ENCODE data around the gene CNTNAP2.

CNTNAP2 gene

DNA sequence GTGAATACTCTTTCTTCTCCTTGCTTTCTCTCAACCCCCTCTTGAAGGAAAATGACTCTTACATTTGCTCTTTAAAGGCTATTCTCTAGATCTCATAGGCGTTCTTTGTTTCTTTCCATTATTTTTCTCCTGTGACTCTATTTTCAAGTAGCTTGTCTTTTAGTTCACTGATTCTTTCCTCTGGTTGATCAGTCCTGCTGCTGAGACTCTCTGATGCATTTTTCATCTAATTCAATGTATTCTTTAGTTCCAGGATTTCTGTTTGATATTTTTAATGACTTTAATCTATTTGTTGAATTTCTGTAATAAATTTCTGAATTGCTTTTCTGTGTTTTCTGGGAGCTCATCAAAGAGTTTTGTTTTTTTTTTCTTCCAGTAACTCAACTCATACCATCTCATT is 397.7 kb downstream of the CNTNAP2 start:
- H3K27ac ChIP-seq: no peak overlapping the region
- H3K9ac ChIP-seq: no peak overlapping the region
- H3K36me3 ChIP-seq: no peaks in the 10 kb centered on the region; the same call in 1 of the 2 replicates
- no peak overlapping the region for H3K4me2 ChIP-seq
- H3K4me3 ChIP-seq: no peak overlapping the region
- TF ChIP-seq Cebpa-rat (IDR thresholded peaks at IDR 0.05): no peak
- no peaks in the 10 kb centered on the region for H4K20me1 ChIP-seq
- H3K4me1 ChIP-seq: no peaks in the 10 kb centered on the region
- H3K27me3 ChIP-seq: no peaks in the 10 kb centered on the region
- H3K9me3 ChIP-seq: peaks cover 38% of the 10 kb centered on the region

DNA sequence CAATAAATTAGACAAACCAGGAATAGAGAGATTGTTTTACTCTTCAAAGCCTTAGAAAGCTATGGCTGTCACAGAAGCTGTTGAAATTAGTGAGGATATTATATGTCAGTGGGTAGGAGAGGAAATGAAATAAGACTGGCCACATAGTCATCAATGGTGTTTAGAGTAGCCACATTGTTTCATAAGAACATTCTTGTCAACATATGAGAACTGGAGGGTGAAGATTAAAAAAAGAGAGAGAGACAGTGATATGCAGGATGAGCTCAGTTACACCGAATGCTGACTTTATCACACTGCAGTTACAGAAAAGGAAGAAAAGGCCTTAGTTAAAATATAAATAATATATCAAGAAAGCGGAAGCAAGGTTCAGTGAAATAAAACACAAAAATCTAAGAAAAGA is 412.0 kb downstream of the CNTNAP2 start:
- Histone ChIP-seq H3K4me2 (no peak overlapping the region), H3K4me1 (peaks cover 5% of the 10 kb centered on the region; the same call in 1 of the 2 replicates), H3K27me3 (no peaks in the 10 kb centered on the region), H3K4me3 (no peak overlapping the region), H3K27ac (no peak overlapping the region), H3K36me3 (no peaks in the 10 kb centered on the region), H3K9ac (no peak overlapping the region), H4K20me1 (no peaks in the 10 kb centered on the region), H3K9me3 (no peaks in the 10 kb centered on the region)
- TF ChIP-seq Cebpa-rat (IDR thresholded peaks at IDR 0.05): no peak

DNA sequence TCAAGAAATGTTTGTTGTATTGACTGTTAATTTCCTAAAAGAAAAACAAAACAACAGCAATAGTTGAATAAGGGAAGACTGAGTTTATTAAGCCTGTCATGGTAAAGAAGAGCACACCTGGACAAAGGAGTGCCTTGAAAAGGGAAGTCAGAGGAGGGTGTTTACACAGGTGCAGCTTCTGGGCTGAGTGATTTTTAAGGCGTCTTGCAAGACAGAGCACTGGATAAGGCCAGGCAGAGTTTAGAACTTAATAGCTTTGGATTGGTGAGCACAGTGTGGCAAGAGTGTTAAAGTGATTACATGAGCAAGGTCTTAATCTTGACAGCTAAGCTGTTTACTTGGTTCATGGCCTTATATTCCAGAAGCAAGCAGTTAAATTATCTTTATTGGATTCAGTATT is 423.2 kb downstream of the CNTNAP2 start:
- H3K9me3 ChIP-seq: no peaks in the 10 kb centered on the region

DNA sequence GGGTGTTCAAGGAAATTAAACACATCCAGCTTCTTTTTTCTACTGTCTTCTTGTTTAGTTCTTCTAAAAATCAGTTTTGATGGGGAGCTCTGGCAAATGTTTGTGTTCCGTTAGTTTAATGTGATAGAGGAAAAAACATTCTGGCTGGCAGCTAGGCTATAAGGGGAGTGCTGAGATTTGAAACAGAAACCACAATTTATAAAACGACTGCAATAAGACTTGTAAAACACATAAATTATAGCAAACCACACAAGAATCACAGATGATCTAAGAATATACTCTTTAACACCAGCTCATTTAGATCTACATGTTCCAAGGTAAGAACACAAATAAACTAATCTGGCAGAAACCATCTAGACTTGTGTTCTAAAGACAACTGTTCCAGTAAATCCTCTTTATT is 425.5 kb downstream of the CNTNAP2 start:
- H3K4me3 ChIP-seq: no peak overlapping the region
- no peak for TF ChIP-seq Cebpa-rat (IDR thresholded peaks at IDR 0.05)
- no peaks in the 10 kb centered on the region for H3K27me3 ChIP-seq

More for the DNA sequence above, 423.2 kb downstream of the CNTNAP2 start:
- Histone ChIP-seq H3K27me3 (no peaks in the 10 kb centered on the region), H4K20me1 (no peaks in the 10 kb centered on the region), H3K36me3 (no peaks in the 10 kb centered on the region), H3K4me1 (no peaks in the 10 kb centered on the region), H3K9ac (no peak overlapping the region), H3K27ac (no peak overlapping the region), H3K4me3 (no peak overlapping the region), H3K4me2 (no peak overlapping the region)
- no peak for TF ChIP-seq Cebpa-rat (IDR thresholded peaks at IDR 0.05)

DNA sequence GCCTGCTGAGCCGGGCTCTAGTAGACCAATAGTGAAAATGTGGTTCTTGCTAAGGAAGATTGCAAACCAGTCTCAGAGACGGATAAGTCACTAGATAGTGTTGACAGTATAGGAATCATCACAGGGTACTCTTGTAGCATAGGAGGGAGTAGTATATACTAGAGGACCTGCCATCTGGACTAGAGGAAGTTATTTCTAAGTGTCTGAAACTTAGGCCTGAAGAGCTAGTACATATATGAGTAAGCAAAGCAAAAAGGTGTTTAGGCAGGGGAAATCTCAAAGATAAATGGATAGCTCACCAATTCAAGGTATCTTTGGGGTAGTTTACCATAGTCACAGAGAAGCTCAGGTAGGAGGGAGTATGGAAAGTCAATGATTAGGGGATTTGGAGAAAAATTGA is 428.1 kb downstream of the CNTNAP2 start:
- no peak overlapping the region for H3K9ac ChIP-seq
- H3K36me3 ChIP-seq: no peaks in the 10 kb centered on the region
- no peaks in the 10 kb centered on the region for H3K9me3 ChIP-seq
- H3K4me1 ChIP-seq: no peaks in the 10 kb centered on the region
- no peak for TF ChIP-seq Cebpa-rat (IDR thresholded peaks at IDR 0.05)
- H3K4me2 ChIP-seq: no peak overlapping the region
- H3K4me3 ChIP-seq: no peak overlapping the region
- H4K20me1 ChIP-seq: no peaks in the 10 kb centered on the region
- H3K27me3 ChIP-seq: no peaks in the 10 kb centered on the region
- H3K27ac ChIP-seq: no peak overlapping the region

More for the DNA sequence above, 425.5 kb downstream of the CNTNAP2 start:
- H3K4me2 ChIP-seq: no peak overlapping the region
- no peaks in the 10 kb centered on the region for H3K4me1 ChIP-seq
- H3K9me3 ChIP-seq: no peaks in the 10 kb centered on the region
- no peaks in the 10 kb centered on the region for H4K20me1 ChIP-seq
- no peak overlapping the region for H3K27ac ChIP-seq
- no peak overlapping the region for H3K9ac ChIP-seq
- no peaks in the 10 kb centered on the region for H3K36me3 ChIP-seq

DNA sequence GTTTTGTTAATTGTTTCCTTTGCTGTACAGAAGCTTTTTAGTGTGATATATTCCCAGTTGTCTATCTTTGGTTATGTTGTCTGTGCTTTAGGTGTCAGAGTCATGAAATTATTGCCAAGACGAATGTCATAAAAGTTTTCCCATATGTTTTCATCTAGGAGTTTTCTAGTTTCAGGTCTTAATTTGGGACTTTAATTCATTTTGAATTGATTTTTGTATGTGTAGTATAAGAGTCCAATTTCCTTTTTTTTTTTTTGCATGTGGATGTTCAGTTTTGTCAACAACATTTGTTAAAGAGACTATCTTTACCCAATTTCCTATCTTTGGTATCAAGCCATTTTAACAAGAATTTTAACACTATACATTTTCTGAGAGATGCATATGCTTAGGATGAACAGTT is 432.2 kb downstream of the CNTNAP2 start:
- Histone ChIP-seq H3K4me2 (no peak overlapping the region), H3K27me3 (no peaks in the 10 kb centered on the region), H3K4me1 (no peaks in the 10 kb centered on the region), H3K4me3 (no peak overlapping the region), H3K27ac (no peak overlapping the region), H3K36me3 (no peaks in the 10 kb centered on the region), H4K20me1 (no peaks in the 10 kb centered on the region), H3K9me3 (no peaks in the 10 kb centered on the region), H3K9ac (no peak overlapping the region)
- TF ChIP-seq Cebpa-rat (IDR thresholded peaks at IDR 0.05): no peak

DNA sequence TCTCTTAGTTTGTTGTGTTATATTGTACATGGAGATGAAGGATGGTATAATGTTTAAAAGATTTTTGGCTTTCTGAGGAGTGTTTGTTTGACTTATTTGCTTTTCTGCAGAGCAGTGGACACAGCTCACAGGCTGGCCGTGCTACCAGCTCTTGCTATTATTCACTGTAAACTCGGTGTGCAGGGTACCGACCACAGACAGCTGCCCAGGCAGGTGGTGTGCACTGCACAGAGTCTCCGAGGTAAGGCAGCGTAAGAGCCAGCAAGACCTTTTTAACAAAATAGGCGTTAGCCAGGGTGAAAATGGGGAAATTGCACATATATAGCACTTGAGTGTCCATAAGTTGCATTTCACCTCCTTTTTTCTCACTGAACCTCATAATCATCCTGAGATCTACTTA is 438.0 kb downstream of the CNTNAP2 start:
- H3K27me3 ChIP-seq: no peaks in the 10 kb centered on the region
- no peak overlapping the region for H3K9ac ChIP-seq
- no peak overlapping the region for H3K27ac ChIP-seq
- H3K4me2 ChIP-seq: no peak overlapping the region
- H3K4me1 ChIP-seq: no peaks in the 10 kb centered on the region
- no peak for TF ChIP-seq Cebpa-rat (IDR thresholded peaks at IDR 0.05)
- H3K4me3 ChIP-seq: no peak overlapping the region
- H3K36me3 ChIP-seq: no peaks in the 10 kb centered on the region
- H3K9me3 ChIP-seq: no peaks in the 10 kb centered on the region
- no peaks in the 10 kb centered on the region for H4K20me1 ChIP-seq

DNA sequence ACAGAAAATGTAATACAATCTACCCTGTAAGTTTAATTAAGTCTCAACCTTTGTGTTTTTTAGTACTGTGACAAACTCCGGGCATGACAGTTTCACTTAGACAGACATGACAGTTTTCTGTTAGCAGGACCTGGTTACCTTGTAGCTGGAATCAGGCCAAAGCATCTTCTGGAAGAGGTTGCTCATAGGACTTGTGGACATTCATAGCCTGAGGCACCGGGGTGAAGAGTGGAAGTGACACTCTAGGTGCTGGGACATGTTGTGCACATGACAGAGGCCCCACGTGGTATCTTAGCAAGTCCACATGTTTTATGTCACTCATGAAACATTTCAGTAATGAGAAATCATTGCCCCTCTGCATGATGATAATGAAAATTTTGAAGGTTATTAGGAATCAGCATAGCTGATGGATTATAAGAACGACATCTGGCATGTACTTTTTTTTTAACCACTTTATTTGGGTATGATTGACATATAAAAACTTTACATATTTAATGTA is 441.4 kb downstream of the CNTNAP2 start:
- Histone ChIP-seq H3K27me3 (no peaks in the 10 kb centered on the region), H3K4me1 (no peaks in the 10 kb centered on the region), H4K20me1 (no peaks in the 10 kb centered on the region), H3K9ac (no peak overlapping the region), H3K27ac (no peak overlapping the region), H3K36me3 (no peaks in the 10 kb centered on the region), H3K9me3 (no peaks in the 10 kb centered on the region), H3K4me2 (no peak overlapping the region), H3K4me3 (no peak overlapping the region)
- TF ChIP-seq Cebpa-rat (IDR thresholded peaks at IDR 0.05): no peak

DNA sequence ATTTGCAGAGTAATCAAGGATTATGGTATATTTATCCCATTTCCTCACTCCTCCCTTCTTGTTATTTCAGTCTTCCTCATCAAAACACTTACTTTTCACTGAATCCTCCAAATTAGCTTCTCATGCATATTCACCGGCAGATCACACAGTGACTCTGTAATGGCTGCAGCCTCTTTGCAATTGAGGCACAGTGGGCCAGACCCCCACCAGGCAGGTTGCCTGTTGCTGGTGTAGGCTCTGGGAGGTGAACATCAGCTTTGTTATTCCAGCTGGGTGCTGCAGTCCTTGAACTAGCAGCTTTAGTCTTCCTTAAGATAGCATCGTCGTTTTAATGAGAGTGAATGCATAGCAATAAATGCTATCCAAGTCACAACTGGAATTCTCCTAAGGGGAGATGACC is 449.3 kb downstream of the CNTNAP2 start:
- no peak for TF ChIP-seq Cebpa-rat (IDR thresholded peaks at IDR 0.05)
- Histone ChIP-seq H3K36me3 (no peaks in the 10 kb centered on the region), H4K20me1 (no peaks in the 10 kb centered on the region), H3K9ac (no peak overlapping the region), H3K27ac (no peak overlapping the region), H3K27me3 (no peaks in the 10 kb centered on the region), H3K4me2 (no peak overlapping the region), H3K9me3 (no peaks in the 10 kb centered on the region), H3K4me3 (no peak overlapping the region), H3K4me1 (no peaks in the 10 kb centered on the region)

DNA sequence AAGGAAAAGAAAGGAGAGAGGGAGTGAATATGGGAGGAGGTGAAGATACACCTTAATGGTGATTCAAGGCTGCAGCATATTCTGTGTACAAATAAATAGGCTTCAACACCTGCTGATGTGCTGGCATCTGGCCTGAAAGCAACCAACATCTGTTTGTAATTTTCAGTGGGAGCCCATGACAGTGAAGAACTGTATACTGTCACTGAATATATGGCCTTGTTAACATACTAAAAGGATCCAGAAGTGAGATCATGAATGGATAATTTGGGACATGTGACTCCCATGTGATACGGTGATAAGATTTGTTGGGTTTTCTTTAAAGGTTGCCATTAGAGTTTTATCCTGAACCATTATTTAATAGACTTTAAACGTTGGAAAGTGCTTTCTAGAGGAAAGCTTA is 459.3 kb downstream of the CNTNAP2 start:
- Histone ChIP-seq H3K27me3 (no peaks in the 10 kb centered on the region), H3K4me2 (no peak overlapping the region), H3K9ac (no peak overlapping the region), H3K36me3 (no peaks in the 10 kb centered on the region), H3K27ac (no peak overlapping the region), H3K4me3 (no peak overlapping the region), H4K20me1 (no peaks in the 10 kb centered on the region), H3K4me1 (no peaks in the 10 kb centered on the region), H3K9me3 (no peaks in the 10 kb centered on the region)
- TF ChIP-seq Cebpa-rat (IDR thresholded peaks at IDR 0.05): no peak

DNA sequence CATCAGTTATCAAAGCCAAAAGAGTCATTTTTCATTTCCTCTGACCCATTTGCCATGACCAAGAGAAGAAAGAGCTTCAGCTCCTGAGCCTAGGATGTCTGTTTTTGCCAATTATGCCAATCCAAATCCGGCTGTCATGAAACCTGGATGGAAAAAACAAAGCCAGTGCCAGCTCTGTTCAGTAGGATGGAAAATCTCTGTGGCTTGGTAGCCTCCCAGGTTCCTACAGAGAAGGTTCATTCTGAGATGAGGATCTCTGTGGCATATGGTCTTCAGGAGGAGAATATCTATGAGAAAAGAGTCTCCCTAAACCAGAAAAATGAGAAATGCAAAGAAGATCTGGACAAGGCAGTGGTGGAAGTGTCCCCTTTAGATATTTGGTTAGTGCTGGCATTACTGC is 475.4 kb downstream of the CNTNAP2 start:
- H3K9me3 ChIP-seq: no peaks in the 10 kb centered on the region

More for the DNA sequence above, 475.4 kb downstream of the CNTNAP2 start:
- no peaks in the 10 kb centered on the region for H3K36me3 ChIP-seq
- no peaks in the 10 kb centered on the region for H4K20me1 ChIP-seq
- H3K9ac ChIP-seq: no peak overlapping the region
- no peaks in the 10 kb centered on the region for H3K27me3 ChIP-seq
- H3K27ac ChIP-seq: no peak overlapping the region
- no peak for TF ChIP-seq Cebpa-rat (IDR thresholded peaks at IDR 0.05)
- H3K4me3 ChIP-seq: no peak overlapping the region
- no peaks in the 10 kb centered on the region for H3K4me1 ChIP-seq
- no peak overlapping the region for H3K4me2 ChIP-seq
